Fibroblast of skin of abdomen (primary cell): Measurements from ENCODE around the gene GEN1.

Experiments
- DNase-seq: peaks from one replicate; pipeline ENCODE4 v3.0.0-alpha.2; 2013

The GEN1 gene

GRCh38 chr2:17754773-17755425 lies 961 bp downstream of the GEN1 start:
- no peak for DNase-seq

- peak; percentile 34 for DNase-seq
Observed at GRCh38 chr2:17756668-17757067, 2.7 kb downstream of the GEN1 start.

- DNase-seq = peak; percentile 50
Observed at GRCh38 chr2:17757321-17757720, 3.4 kb downstream of the GEN1 start.

GRCh38 chr2:17758118-17758517 lies 4.2 kb downstream of the GEN1 start:
- no peak for DNase-seq

GRCh38 chr2:17759805-17760204 lies 5.9 kb downstream of the GEN1 start:
- DNase-seq = no peak

- no peak for DNase-seq
Observed at GRCh38 chr2:17762451-17762850, 8.5 kb downstream of the GEN1 start.

- no peak for DNase-seq
Observed at GRCh38 chr2:17763641-17764333, 9.8 kb downstream of the GEN1 start.

- no peak for DNase-seq
Observed at GRCh38 chr2:17765398-17765797, 11.5 kb downstream of the GEN1 start.

GRCh38 chr2:17768894-17769293 lies 15.0 kb downstream of the GEN1 start:
- no peak for DNase-seq

- no peak for DNase-seq
Observed at GRCh38 chr2:17771956-17772355, 18.0 kb downstream of the GEN1 start.

GRCh38 chr2:17772532-17772931 lies 18.6 kb downstream of the GEN1 start:
- no peak for DNase-seq

- DNase-seq = no peak
Observed at GRCh38 chr2:17780546-17780945, 26.6 kb downstream of the GEN1 start.

GRCh38 chr2:17781482-17781881 lies 27.5 kb downstream of the GEN1 start:
- no peak for DNase-seq

GRCh38 chr2:17786727-17787126 lies 32.8 kb downstream of the GEN1 start:
- DNase-seq = no peak

- DNase-seq = no peak
Observed at GRCh38 chr2:17788773-17789172, 34.8 kb downstream of the GEN1 start.

- DNase-seq = peak; percentile 22
Observed at GRCh38 chr2:17790536-17790935, 36.6 kb downstream of the GEN1 start.

- peak; percentile 93 for DNase-seq
Observed at GRCh38 chr2:17791121-17791816, 37.3 kb downstream of the GEN1 start.

- no peak for DNase-seq
Observed at GRCh38 chr2:17791817-17792130, 37.8 kb downstream of the GEN1 start.

GRCh38 chr2:17792515-17792914 lies 38.6 kb downstream of the GEN1 start:
- peak; percentile 55 for DNase-seq

GRCh38 chr2:17793296-17793695 lies 39.4 kb downstream of the GEN1 start:
- DNase-seq = no peak

- peak; percentile 63 for DNase-seq
Observed at GRCh38 chr2:17793803-17794354, 39.9 kb downstream of the GEN1 start.

- no peak for DNase-seq
Observed at GRCh38 chr2:17795309-17795708, 41.4 kb downstream of the GEN1 start.

- DNase-seq = no peak
Observed at GRCh38 chr2:17798338-17798737, 44.4 kb downstream of the GEN1 start.
